Measurements from ENCODE around the gene XPOT.

The XPOT gene

DNA sequence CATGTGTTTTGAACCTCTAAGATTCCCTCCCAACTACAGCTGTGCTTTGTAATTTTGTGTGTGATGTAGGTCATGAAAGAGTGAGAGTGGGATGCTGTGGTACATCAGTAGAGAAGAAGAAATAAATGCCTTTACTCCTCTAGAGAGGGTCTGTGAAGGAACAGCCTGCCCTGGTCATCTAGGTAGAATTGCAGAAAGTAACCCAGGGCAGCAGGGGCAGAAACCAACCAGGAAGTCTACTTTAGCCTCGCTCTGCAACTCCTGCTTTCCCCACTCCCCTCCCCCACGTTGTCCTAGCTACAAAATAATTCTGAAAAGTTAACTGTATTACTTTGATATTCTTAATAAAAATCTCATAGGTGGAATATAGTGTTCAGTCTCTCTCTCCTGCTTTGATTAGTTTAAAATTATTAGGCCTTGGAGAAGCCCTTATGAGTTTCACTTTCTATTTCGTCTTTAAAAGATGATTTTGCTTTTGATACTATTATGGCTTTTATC lies 55.3 kb downstream of the XPOT start:
- H3K4me3 ChIP-seq (ENCODE audit: low read length, poor library complexity, severe bottlenecking): peak overlapping the region; percentile 70
- peak overlapping the region; percentile 51 for H3K9ac ChIP-seq (ENCODE audit: low read depth, low read length, poor library complexity, severe bottlenecking)
- peaks cover 17% of the 10 kb centered on the region for H4K20me1 ChIP-seq (ENCODE audit: insufficient read depth, low read length, poor library complexity, severe bottlenecking)
- H3K36me3 ChIP-seq (ENCODE audit: insufficient read depth, low read length): peaks cover 33% of the 10 kb centered on the region
- H3K9me3 ChIP-seq (ENCODE audit: insufficient read depth, low read depth, low read length): no peaks in the 10 kb centered on the region
- peak overlapping the region; percentile 72 for H3K4me2 ChIP-seq (ENCODE audit: low read depth, low read length, poor library complexity, severe bottlenecking)
- H3K79me2 ChIP-seq (ENCODE audit: insufficient read depth, low read length): peaks cover 62% of the 10 kb centered on the region
- no peaks in the 10 kb centered on the region for H3K27me3 ChIP-seq (ENCODE audit: insufficient read depth, low read length, poor library complexity, severe bottlenecking)
- H3K4me1 ChIP-seq (ENCODE audit: insufficient read depth, low read length, poor library complexity, severe bottlenecking): peaks cover 43% of the 10 kb centered on the region
- 0 out of 2 replicates have a peak, but pooled peaks cover 6% of the 10 kb centered on the region for H3F3A ChIP-seq (ENCODE audit: low read depth)
- no peaks in the 10 kb centered on the region for H3K9me2 ChIP-seq (replicated peaks; ENCODE audit: low read depth, low read length)
- no peak overlapping the region for H2AFZ ChIP-seq (ENCODE audit: low read length)
- TF ChIP-seq EZH2phosphoT487 (IDR thresholded peaks at IDR 0.05; ENCODE audit: borderline replicate concordance): no peak
- TF ChIP-seq, protein P1, sequence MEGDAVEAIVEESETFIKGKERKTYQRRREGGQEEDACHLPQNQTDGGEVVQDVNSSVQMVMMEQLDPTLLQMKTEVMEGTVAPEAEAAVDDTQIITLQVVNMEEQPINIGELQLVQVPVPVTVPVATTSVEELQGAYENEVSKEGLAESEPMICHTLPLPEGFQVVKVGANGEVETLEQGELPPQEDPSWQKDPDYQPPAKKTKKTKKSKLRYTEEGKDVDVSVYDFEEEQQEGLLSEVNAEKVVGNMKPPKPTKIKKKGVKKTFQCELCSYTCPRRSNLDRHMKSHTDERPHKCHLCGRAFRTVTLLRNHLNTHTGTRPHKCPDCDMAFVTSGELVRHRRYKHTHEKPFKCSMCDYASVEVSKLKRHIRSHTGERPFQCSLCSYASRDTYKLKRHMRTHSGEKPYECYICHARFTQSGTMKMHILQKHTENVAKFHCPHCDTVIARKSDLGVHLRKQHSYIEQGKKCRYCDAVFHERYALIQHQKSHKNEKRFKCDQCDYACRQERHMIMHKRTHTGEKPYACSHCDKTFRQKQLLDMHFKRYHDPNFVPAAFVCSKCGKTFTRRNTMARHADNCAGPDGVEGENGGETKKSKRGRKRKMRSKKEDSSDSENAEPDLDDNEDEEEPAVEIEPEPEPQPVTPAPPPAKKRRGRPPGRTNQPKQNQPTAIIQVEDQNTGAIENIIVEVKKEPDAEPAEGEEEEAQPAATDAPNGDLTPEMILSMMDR (conservative IDR thresholded peaks at IDR 0.05; ENCODE audit: low read length): no peak

DNA sequence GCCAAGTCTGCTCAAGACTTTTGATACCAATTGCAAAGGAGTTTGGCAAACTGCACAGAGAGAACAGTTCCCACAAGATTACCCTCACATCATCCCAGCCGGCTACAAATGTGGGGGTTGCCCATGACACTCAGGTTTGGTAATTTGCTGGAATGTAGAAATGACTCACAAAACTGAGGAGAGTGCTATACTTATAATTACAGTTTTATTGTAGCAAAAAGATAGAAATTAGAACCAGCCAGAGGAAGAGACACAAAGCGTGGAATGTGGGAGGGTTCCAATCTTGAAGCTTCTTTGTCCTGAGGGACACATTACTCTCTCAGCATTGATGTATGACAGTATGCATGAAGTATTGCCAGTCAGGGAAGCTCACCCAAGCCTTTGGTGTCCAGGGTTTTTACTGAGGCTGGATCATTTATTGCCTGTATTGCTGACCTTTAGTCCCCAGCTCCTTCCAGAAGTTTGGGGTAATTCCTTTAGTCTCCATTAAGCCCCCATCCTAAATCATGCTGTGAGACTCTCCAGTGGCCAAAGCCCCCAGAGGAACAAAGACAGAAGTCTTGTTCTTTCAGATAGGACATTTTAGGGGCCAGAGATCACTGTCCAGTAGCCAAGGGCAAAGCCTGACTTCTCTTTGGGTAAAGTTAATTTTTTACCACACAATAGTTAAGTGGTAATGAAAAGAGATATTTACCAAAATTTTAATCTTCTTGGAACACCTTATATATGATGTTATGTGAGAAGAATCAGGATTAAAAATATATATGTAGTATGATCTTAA lies 57.6 kb downstream of the XPOT start:
- H3K4me1 ChIP-seq (ENCODE audit: insufficient read depth, low read length, poor library complexity, severe bottlenecking): peaks cover 30% of the 10 kb centered on the region
- H4K20me1 ChIP-seq (ENCODE audit: insufficient read depth, low read length, poor library complexity, severe bottlenecking): peaks cover 6% of the 10 kb centered on the region
- peaks cover 42% of the 10 kb centered on the region; the same call in 1 of the 2 replicates for H3K79me2 ChIP-seq (ENCODE audit: insufficient read depth, low read length)
- peaks cover 53% of the 10 kb centered on the region for H3K36me3 ChIP-seq (ENCODE audit: insufficient read depth, low read length)
- no peaks in the 10 kb centered on the region for H3K9me2 ChIP-seq (replicated peaks; ENCODE audit: low read depth, low read length)
- H3K4me2 ChIP-seq (ENCODE audit: low read depth, low read length, poor library complexity, severe bottlenecking): no peak overlapping the region
- H2AFZ ChIP-seq (ENCODE audit: low read length): no peak overlapping the region
- H3K9ac ChIP-seq (ENCODE audit: low read depth, low read length, poor library complexity, severe bottlenecking): no peak overlapping the region
- H3F3A ChIP-seq (ENCODE audit: low read depth): no peaks in the 10 kb centered on the region
- no peak overlapping the region for H3K4me3 ChIP-seq (ENCODE audit: low read length, poor library complexity, severe bottlenecking)
- no peaks in the 10 kb centered on the region for H3K9me3 ChIP-seq (ENCODE audit: insufficient read depth, low read depth, low read length)
- TF ChIP-seq, protein P1 (conservative IDR thresholded peaks at IDR 0.05; ENCODE audit: low read length): no peak
- no peak for TF ChIP-seq EZH2phosphoT487 (IDR thresholded peaks at IDR 0.05; ENCODE audit: borderline replicate concordance)
- H3K27me3 ChIP-seq (ENCODE audit: insufficient read depth, low read length, poor library complexity, severe bottlenecking): no peaks in the 10 kb centered on the region

DNA sequence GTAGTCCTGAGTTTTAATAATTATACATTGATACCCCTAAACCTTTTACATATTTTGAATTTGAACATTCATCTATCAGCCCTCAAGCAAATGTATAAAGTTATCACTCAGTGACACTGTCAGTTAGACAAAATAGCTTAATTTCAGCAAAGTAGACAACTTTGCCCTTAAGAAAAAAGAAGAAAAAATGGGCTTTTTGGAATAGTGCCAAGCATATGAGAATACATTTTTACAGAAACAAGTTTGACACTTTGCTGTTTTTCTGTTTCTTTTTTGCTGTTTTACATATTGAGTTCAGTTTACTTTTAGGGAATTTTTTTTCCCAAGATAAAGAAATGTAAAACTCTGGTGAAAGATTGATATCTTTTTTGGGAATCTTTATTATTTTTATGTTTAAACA lies 62.0 kb downstream of the XPOT start:
- H3K4me1 ChIP-seq (ENCODE audit: insufficient read depth, low read length, poor library complexity, severe bottlenecking): no peaks in the 10 kb centered on the region
- H3K36me3 ChIP-seq (ENCODE audit: insufficient read depth, low read length): peaks cover 77% of the 10 kb centered on the region
- TF ChIP-seq, protein P1 (conservative IDR thresholded peaks at IDR 0.05; ENCODE audit: low read length): no peak
- no peak for TF ChIP-seq EZH2phosphoT487 (IDR thresholded peaks at IDR 0.05; ENCODE audit: borderline replicate concordance)
- H3K79me2 ChIP-seq (ENCODE audit: insufficient read depth, low read length): peaks cover 6% of the 10 kb centered on the region; the same call in 1 of the 2 replicates
- H3F3A ChIP-seq (ENCODE audit: low read depth): no peaks in the 10 kb centered on the region
- H3K27me3 ChIP-seq (ENCODE audit: insufficient read depth, low read length, poor library complexity, severe bottlenecking): no peaks in the 10 kb centered on the region
- no peak overlapping the region for H2AFZ ChIP-seq (ENCODE audit: low read length)
- H3K9ac ChIP-seq (ENCODE audit: low read depth, low read length, poor library complexity, severe bottlenecking): no peak overlapping the region
- no peaks in the 10 kb centered on the region for H3K9me3 ChIP-seq (ENCODE audit: insufficient read depth, low read depth, low read length)
- H3K4me3 ChIP-seq (ENCODE audit: low read length, poor library complexity, severe bottlenecking): no peak overlapping the region
- no peaks in the 10 kb centered on the region for H4K20me1 ChIP-seq (ENCODE audit: insufficient read depth, low read length, poor library complexity, severe bottlenecking)
- H3K9me2 ChIP-seq (replicated peaks; ENCODE audit: low read depth, low read length): no peaks in the 10 kb centered on the region
- H3K4me2 ChIP-seq (ENCODE audit: low read depth, low read length, poor library complexity, severe bottlenecking): no peak overlapping the region
